Ammon's horn (tissue), 1 donor: Measurements from ENCODE around the gene HIPK4.

Experiments
- DNase-seq: peaks from one replicate; pipeline ENCODE4 v3.0.0-alpha.2; 2016; ENCODE audit warnings: low spot score

Gene HIPK4

DNA sequence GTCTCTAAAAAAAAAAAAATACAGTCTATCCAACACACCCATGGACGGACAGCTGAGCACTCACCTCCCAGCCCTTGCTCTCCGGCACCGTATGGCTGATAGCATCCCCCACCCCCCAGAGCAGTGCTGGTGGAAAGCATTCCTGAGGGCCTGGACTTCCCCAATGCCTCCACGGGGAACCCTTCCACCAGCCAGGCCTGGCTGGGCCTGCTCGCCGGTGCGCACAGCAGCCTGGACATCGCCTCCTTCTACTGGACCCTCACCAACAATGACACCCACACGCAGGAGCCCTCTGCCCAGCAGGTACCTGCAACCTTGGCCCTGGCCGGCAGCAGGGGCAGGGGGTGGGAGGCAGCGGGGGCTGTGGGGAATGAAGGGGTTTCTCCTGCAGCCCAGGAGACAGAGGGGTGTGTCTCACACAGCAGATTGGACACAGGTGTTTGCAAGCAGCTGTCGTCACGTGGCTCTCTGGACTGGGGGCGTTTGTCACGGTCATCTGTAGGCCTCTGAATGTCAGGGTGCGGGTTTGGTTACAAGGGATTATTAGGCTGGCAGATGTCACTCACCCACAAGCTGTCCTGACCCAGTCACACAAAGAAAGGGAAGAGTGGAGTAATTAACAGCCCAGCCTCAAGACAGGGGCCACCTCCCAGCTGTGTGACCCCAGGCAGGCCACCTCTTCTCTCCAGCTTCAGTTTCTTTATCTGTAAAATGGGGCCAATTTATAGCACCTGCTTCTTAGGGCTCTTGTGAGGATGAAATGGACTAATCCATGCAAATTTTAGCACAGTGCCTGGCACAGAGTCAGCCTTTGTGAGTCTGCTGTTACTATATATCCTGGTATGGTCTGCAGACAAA, 22.2 kb downstream of the HIPK4 start:
- DNase-seq, result no peak

DNA sequence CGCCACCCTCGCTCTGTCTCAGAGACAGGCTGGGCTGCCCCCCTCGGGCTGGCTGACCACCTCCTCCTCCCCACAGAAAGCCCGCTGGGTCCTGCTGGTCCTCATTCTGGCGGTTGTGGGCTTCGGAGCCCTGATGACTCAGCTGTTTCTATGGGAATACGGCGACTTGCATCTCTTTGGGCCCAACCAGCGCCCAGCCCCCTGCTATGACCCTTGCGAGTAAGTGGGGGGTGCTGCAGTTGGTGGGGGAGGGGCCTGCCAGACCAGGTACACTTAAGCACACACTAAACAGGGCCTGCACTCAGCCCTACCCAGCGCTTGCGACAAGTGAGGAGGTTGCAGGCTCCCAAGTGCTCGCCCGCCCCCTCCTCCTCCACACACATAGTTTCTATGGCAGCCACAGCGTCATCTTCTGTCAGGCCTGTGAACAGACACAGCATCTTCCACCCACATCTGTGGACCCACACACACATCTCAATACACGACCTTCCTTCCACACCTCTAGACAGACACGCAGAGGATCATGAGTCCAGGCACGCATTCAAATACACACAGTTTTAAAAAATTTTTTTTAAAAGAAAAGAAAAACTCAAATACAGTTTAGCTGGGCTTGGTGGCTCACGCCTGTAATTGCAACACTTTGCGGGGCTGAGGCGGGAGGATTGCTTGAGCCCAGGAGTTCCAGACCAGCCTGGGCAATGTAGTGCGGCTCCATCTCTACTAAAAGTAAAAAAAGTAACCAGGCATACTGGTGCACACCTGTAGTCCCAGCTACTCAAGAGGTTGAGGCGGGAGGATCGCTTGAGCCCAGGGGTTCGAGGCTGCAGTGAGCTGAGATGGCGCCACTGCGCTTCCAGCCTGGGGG, 23.1 kb downstream of the HIPK4 start:
- DNase-seq, result peak; percentile 76

DNA sequence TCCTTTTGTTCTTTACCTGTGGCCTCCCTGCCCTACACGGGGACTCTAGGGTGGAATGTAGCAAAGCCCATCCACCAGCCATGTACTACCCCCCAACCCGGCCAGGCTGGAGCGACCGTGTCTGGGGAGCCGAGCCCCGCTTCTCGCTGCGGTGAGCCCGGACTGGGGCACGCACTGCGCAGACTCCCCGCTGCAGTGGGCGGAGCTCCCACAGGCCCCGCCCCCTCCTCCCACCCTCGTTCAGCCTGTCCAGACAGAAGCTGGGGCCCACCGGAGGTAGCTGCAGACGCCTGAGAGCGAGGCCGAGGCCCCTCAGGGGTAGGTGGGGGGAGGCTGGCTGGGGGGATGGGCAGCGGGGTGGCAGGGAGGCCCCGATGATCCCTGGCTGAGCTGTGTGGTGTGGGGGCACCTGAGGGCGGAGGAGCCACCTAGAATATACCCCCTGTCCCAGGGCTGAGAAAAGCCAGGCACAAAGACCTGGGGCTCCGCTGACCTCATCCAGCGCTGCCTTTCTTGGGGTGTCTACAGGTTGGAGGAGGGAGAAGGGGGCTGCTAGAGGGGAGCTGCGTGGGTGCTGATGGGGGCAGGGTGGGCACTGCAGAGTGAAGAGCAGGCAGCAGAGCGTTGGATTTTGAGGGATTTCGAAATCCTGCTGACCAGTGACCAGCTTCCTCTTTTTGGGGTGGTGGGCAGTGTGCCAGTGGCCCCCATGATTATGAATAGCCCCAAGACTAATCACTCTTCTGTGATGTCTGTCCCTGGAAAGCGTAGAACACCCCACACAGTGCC, 24.2 kb downstream of the HIPK4 start:
- peak; percentile 77 for DNase-seq

DNA sequence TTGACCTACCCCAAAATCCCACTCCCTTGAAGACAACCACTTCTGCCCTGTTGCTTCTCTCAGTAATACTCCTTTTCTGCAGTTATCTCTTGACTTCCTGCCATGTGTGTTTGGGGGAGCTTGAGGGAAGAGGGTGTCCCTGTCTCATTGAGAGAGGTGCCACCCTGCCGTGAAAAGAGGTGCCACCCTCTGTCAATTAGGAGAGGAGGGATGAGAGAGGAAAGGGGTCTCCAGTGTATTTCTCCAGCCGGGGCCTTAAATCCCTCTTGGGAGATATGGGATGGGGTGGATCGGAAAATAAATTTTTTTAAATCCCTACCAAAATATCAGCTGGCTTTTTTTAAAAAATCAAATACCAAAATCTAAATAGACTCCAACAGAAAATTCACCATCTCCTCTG, 25.0 kb downstream of the HIPK4 start:
- DNase-seq, result no peak

DNA sequence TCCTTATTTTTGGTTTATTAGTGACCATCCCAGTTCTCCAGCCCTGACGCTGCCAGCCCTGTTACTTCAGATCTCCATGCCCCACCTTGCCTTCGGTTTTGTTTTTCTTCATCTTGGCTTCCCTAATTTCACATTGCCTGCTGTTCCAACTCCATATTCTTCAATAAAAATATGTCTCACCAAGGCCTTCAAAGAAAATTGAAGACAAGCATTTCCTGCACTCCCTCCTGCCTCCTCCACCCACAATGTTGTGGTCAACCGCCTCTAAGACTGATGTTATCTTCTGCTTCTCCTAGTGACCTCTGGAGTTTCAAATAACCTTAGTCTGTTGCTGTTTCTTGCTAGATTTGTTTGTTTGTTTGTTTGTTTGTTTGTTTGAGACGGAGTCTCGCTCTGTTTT, 26.9 kb downstream of the HIPK4 start:
- DNase-seq, result no peak

DNA sequence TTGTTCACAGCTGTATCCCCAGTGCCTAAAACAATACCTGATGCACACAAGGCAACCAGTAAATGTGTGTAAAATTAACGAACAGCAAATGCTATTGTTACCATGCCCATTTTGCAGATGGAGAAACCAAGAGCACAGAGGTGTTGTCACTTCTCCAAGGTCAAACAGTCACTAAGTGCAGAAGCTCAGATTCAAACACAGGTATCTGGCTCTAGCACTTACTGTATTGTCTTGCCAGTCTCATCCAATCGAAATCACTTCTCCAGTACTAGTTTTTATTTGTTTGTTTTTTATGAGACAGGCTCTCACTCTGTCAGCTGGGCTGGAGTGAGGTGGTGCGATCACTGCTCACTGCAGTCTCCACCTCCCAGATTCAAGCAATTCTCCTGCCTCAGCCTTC, 27.8 kb downstream of the HIPK4 start:
- DNase-seq, result no peak

DNA sequence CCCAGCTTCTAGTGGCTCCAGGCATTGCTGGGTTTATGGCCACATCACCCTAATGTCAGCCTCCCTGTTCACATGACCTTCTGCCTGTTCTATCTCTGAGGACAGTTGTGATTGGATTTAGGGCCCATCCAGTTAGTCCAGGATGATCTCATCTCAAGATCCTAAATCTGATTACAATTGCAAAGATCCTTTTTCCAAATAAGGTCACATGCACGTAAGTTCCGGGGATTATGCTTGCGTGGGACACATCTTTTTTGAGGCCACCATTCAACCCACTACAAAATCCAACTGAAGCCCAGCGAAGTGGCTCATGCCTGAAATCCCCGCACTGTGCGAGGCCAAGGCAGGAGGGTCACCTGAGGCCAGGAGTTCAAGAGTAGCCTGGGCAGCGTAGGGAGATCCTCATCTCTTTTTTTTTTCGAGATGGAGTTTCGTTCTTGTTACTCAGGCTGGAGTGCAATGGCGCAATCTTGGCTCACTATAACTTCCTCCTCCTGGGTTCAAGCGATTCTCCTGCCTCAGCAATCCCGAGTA, 29.2 kb downstream of the HIPK4 start:
- DNase-seq, result peak; percentile 32

DNA sequence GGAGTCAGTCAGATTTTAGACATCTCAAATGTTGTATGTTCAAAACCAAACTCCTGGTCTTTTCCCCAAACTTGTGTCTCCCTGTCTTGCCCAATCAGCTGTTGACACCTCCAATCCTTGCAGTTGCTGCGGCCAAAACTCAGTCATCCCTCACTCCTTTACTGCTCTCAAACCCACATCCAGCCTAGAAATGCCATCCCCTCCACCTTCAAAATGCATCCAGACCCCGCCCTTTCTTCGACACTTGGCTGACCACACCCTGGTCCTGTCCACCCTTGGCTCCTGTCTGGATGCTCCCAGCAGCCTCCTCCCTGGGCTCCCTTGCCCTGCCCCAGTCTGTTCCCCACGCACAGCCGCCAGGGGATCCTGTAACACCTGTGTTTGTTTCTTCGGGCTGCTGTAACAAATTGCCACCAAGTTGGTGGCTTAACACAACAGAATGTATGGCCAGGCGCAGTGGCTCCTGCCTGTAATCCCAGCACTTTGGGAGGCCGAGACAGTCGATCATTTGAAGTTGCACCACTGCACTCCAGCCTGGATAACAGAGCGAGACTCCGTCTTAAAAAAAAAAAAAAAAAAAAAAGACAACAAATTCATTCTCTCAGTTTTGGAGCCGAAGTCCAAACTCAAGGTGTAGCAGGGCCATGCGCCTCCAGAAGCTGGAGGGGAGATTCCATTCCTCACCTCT, 29.8 kb downstream of the HIPK4 start:
- no peak for DNase-seq

DNA sequence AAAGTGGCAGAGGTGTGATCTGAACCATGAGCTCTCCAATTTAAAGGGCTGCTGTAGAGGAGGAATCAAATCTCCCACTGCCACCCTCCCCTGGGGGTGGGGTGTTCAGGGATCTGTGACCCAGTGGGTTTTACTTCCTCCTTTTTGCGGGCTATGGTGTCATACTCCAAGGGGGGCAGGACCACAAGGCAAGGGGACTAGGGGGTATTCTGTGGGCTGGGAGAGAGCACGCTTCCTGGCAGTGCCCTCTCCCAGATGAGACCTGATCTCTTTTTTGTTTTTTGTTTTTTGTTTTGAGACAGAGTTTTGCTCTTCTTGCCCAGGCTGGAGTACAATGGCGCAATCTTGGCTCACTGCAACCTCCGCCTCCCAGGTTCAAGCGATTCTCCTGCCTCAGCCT, 31.2 kb downstream of the HIPK4 start:
- peak; percentile 48 for DNase-seq

DNA sequence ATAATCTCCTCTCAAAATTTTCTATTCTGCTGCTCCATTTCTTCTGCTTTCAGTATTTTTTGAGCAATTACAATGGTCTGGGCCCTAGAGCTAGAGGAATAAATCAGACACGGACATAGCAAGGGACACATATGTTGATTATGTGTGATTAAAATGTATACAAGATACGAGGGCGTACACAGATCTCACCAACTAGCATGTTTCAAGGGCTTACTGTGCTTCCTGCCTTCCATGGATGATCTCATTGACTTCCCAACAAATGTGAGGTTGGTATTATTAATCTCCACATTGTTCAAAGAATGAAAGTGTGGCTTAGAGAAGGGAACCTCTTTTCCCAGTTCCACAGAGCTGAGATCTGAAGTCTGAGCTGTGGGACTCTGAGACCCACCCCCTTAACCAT, 32.3 kb downstream of the HIPK4 start:
- DNase-seq, result no peak

DNA sequence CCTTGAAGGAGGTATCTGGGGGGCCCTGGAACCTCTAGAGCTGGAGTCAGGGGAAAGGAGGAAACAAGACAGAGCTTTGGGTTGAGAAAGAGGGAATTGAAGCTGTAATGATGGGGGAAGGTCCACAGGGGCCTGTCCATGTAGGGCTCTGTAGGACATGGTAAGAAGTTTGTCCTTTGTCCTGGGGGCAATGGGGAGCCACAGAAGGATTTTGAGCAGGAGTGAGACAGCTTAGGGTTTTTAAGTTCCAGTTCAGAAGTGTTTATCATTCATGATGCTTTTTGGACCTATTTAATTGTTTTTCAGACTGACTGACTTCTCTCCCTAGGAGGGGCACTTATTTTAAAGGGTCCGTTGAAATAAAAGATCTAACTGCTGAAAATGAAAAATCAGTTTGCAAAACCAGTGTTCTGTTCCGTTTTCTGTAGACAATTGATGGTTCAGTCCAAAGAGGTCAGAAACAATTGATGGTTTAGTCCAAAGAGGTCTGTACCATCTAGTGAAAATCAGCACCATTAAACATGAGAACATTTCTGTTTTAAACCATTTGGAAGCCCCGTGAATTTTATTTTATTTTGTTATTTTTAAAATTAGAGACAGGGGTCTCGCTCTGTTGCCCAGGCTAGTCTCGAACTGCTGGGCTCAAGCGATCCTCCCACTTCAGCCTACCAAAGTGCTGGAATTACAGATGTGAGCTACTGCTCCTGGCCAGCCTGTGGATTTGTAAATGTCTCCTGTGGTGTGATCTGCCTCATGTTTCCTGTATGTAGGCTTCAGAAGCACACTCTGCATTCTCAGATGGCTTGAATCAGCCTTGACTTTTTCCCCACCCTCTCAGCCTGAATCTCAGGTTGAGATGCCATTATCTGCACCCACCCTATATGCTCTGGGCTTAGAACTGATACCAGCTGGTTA, 33.0 kb downstream of the HIPK4 start:
- no peak for DNase-seq

DNA sequence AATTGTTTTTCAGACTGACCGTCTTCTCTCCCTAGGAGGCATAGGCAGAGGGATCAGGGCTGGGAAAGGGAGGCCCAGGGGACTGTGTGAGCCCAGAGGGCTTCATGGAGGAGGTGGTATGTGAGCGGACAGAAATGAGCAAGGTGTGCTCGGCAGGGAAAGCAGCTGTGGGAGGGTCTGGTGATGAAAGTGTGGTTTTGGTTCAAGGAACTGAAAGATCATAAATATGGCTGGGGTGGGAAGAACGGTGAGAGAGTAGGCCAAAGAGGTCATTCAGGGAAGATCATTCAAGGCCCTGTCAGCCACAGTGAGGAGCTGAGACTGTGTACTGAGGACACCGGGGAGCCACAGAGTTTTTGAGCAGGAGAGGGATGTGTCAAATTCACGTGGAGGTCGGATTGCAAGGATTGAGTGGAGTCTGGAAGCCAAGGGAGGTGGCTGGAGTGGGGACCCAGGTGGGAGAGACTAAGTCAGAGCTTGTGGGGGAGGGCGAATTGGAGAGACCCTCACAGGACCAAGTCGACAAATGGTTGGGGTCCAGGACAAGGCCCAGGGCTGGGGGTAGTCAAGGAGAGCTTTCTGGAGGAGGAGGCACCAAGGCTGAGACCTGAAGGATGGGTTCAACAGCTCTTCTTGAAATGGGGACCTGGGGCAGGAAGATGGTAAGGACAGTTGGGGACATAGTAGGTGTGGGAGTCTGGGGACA, 33.9 kb downstream of the HIPK4 start:
- no peak for DNase-seq

DNA sequence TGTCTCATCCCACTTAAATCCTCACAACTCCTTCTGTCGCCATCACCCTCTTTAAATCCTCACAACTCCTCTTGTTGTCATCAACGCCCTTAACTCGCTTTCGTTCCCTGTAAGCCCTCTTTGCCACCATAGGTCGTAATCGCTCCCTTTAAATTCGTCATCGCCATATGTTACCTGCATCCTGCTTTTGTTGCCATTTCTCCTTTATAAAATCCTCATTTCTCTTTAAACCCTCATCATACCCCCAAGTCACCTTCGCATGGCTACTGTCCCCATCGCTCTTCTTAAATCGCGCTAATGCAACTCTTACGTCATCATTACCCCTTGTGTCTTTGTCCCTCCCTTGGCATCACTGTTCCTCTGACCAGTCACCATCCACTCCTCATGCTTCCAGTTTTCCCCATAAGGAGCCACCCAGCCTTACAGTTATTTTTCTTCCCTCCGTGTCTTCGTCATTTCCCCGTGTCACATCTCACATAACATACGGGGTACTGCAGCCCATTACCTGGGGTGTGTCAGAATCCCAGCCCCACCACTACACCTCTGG, 40.9 kb downstream of the HIPK4 start:
- DNase-seq, result peak; percentile 43

DNA sequence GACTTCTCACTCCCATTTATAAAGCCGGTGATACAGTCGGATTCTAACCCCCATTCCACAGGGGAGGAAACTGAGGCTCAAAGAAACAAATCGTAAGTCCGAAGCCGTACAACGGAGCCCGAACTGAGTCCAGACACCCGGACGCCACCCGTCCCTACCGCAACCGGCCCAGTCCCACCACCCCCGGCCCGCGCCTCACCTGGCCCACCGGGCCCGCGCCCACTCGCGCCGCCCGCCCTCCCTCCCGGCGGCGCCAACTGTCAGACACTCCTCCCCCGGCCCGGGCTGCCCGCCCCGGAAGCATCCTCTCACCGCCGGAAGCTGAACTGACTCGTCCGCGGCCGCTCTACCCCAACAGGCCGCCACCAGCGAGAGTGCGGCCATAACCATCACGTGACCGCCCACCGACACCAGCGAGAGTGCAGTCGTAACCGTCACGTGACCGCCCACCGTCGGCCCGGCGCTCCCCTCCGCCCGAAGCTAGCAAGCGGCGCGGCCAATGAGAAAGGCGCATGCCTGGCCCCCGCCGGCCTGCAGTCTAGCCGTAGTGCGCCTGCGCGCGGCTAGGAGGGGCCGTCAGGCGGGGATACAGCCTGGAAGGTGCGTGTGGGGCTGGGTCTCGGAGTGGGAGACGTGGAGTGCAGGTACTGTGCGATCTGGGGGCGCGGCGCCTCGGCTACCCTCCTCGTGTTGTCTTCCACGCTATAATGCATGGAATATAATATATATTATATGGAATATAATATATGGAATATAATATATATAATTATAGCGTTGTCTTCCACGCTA, 41.7 kb downstream of the HIPK4 start, which contains the start of the genes C19orf47 and PLD3:
Gene C19orf47 (minus strand): TSS at position 273 of the 789 bp plus-strand sequence. CDS start 6,540 bp downstream, outside the sequence.
Gene PLD3 (plus strand): TSS at position 571 of the 789 bp plus-strand sequence. CDS start 17,789 bp downstream, outside the sequence.
- peak; percentile 100 for DNase-seq

DNA sequence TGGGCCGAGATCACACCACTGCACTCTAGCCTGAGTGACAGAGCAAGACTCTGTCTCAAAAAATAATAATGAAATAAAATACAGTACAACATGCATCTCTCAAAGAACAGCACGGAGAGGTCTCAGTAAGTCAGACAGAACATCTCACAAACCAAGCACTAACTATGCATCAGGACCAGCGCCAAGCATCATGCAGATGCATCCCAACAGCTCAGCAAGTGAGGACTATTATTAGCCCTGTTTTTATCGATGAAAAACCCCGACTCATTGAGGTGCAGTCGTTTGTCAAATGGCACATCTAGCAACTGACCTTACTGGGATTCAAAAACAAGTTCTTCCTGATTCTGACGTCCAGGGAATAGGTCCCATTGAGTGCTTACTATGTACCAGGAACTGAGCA, 45.6 kb downstream of the HIPK4 start:
- no peak for DNase-seq

DNA sequence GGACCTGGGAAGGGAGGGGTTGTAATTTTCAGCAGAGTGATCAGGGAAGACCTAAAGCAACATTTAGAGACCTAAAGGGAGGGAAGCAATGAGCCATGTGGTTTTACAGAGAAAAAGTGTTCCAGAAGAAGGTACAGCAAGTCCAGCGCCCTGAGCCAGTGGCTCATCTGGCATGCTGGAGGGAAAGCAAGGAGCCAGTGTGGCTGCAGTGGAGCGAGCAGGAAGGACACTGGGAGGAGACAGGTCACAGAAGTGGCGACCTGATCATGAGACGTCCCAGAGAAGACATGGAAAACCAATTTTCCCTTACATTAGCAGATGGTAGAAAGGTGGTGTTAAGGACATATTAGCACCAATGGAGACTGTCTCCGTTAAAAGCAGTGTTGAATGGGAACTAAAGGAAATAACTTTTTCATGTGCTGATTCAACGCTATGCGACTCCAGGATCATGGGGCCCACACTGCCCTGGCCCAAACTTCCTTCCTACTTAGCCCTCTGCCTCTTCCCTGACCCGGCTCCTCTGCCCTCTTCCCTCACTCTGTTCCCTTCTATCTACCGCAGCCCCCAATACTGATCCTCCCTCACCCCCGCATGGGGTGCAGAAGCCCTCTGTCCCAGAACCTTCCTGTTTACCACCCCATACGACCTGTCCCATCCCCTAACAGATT, 47.2 kb downstream of the HIPK4 start:
- DNase-seq, result no peak

DNA sequence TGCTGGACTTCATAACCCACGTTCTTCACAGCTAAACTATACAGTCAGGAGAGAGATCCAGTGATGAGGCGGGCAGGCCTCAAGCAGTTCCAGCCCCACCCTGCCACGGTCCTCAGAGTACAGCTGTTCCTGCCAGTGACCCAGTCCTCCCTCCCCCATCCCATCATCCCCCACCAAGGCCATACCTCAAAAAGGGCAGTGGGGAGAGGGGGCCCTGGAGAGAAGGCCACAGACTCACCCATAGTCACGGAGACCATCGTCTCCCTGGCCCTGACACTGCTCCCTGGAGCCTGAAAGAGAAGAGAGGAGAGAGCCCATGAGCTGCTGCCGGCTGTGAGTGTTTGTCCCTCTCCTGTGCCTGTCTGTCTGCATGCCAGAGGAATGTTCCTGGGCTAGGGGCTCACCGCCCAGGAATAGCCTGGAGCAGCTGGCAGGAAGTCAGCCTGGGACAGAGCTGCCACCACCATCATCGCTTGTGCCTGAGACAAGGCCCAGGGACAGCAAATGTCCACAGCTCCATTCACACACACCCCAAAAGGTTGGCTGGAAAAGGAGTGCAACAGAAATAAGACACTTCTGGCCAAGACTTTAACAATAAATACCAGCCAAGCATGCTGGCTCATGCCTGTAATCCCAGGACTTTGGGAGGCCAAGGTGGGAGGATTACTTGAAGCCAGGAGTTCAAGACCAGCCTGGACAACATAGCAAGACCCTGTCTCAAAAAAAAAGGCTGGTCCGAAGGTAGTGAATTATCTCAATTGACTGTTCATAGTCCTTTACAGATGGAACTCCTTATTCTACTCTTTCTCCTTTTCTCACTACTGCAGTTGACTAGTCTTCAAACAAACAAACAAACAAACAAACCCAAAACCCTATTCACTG, 48.1 kb downstream of the HIPK4 start:
- DNase-seq, result peak; percentile 41
